NOMO-1 (cell line): ENCODE data around the gene SPATA45.
"Not testable (repeated sequence)": the region's sequence is repeated elsewhere in the genome, so short reads cannot be mapped to it uniquely, and the experiment has no call there.

Source experiments
- DNase-seq, 2 experiments: peaks; one replicate each; lab custom pipeline; 2025; ENCODE audit not compliant: unreplicated experiment in 2 of 2; lab: John Stamatoyannopoulos, UW

Gene SPATA45

DNA sequence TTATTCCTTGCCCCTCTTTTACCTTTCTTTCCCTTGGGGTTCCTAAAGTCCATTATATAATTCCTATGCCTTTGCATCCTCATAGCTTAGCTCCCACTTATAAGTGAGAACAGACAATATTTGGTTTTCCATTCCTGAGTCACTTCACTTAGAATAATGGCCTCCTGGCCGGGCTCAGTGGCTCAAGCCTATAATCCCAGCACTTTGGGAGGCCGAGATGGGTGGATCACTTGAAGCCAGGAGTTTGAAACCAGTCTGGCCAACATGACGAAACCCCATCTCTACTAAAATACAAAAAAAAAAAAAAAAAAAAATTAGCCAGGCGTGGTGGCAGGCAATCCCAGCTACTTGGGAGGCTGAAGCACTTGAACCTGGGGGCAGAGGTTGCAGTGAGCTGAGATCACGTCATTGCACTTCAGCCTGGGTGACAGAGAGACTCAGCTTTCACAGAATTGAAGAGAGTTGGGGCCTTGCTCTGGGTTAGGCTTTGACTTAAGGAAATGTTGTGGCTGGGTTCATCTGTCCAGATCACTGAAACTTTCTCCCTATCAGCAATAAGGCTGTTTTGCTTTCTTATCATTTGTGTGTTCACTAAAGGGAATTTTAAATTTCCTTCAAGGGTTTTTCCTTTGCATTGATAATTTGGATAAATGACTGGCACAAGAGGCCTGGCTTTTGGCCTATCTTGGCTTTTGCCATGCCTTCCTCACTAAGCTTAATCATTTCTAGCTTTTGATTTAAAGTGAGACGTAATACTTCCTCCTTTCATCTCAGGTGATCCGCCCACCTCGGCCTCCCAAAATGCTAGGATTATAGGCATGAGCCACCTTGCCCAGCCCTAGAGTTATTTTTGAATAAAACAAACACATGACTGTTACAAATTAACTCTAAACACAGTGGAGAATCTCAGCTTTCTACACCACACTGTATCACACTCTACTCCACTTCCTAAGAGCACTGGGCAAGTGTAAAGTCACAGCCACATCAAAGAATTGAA, 13.9 kb downstream of the SPATA45 start:
- not testable (repeated sequence) for DNase-seq

DNA sequence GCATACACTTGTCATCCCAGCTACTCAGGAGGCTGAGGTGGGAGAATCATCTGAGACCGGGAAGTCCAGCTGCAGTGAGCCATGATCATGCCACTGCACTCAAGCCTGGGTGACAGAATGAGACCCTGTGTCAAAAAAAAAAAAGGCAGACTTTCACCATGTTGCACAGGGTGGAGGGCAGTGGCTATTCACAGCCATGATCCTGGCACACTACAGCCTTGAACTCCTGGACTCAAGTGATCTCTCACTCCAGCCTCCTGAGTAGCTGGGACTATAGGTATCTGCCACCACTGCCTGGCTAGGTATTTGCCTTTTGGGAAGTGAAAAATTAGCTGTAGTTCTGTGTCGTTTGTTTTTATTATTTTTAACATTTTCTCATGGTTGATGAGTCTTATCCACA, 19.1 kb downstream of the SPATA45 start:
- no peak for DNase-seq

DNA sequence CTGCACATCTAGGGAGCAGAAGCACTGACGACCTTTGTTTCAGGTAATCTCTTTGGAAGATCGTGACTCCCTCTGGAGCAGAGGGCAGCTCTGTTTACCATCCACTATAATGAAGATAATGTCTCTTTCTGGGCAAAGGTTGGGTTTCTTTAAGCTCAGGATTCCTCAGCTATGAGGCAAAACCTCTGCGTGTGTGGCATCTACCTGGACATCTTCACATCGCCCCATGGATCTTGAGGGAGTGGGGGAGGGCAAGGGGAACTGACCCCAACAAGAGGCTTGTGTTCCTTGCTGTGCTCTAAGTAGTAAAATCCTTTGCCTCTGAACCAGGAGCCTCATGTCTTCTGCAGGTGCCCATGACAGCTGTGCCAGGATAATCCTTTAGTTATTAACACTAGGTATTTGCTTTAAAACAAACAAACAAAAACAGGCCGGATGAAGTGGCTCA, 19.6 kb downstream of the SPATA45 start:
- no peak for DNase-seq

DNA sequence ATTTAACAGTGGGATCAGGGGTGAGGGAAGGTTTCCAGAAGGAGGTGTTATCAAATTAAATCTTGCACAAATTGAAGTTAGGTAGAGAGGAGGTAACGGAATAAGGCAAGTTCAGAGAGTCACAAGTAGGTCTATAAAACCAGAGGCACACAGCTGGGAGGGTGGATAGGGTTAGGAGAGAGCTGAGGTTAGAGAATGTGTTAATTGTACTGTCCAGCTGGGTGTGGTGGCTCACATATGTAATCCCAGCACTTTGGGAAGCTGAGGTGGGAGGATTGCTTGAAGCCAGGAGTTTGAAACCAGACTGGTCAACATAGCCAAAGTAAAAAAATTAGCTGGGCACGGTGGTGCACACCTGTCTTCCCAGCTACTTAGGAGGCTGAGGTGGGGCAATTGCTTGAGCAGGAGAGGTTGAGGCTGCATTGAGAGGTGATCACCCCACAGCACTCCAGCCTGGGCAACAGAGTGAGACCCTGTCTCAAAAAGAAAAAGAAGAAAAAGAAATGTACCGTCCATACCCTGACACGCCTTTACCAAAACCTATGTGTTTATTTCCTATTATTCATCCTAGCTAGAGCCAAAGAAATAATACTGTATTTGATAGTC, 20.2 kb downstream of the SPATA45 start:
- no peak for DNase-seq

DNA sequence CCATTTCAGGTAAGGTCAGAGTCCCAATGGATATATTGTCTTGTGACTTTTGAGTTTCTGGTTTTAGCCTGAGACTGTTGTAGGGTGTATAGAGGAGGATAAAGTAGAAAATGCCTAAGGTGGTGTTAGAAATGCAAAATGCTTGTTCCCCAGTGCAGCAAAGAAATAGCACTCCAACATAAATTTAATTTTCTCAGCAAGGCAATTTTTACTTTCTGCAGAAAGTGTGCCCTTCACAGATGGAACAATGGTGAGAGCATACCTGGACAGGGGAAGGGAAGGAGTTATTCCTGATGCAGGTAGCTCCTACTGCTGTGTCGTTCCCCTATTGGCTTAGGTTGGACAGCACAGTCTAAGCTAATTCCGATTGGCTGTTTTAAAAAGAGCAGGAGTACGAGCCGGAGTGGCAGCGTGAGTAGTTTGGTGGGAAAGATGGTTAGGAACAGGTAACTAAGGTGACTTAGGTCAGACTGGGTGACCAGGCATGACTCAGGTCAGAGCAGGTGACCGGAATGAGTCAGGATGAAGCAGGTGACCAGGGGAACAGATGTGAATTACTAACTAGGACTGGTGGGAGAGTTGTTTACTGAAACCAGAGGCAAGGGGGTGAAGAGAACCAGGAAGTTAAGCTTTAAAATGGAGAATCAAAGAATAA, 21.5 kb downstream of the SPATA45 start:
- DNase-seq: no peak

DNA sequence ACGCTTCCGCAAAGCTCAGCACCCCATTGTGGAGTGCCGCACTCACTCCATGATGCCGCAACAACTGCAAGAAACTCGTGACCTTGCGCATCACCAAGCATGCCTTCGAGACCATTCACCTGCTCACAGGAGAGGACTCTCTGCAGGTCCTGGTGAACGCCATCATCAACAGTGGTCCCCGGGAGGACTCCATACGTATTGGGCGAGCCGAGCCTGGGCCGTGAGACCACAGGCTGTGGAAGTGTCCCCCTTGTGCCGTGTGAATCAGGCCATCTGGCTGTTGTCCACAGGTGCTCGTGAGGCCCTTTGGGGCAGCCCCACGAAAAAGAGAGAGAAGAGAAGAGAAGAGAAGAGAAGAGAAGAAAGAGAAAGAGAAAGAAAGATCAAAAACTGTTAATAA, 23.2 kb downstream of the SPATA45 start:
- DNase-seq: no peak

DNA sequence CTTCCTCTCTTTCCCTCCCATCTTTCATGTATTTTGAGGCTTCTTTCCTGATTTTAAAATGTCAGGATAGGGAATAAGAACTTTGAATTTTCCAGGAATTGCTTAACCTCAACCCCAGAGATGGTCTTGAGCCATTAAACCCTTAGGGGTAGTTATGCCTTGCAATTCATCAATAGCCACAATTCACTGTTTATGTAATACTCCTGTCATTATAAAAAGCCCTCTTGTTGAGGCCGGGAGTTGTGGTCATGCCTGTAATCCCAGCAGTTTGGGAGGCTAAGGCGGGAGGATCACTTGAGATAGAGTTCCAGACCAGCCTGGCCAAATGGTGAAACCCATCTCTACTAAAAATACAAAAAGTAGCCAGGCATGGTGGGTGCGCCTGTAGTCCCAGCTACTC, 24.5 kb downstream of the SPATA45 start:
- DNase-seq: no peak

DNA sequence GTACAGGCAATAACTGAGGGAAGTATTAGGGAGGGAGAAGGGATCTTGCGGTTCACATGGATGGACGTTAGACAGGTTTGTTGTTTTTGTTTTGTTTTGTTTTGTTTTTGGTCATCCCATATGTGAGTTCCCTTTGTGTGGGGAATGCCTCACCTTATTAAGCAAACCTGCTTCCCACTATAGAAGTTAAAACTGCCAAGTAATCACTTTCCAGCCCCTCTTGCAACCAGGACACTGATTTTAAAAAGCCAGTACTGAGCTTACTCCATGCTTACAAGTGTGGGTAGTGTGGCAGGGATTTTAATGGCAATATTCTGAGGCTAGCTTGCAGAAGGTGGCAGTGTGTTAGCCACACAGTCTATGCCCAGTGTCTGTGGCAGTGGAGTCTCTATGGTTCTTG, 26.5 kb downstream of the SPATA45 start:
- DNase-seq: no peak

DNA sequence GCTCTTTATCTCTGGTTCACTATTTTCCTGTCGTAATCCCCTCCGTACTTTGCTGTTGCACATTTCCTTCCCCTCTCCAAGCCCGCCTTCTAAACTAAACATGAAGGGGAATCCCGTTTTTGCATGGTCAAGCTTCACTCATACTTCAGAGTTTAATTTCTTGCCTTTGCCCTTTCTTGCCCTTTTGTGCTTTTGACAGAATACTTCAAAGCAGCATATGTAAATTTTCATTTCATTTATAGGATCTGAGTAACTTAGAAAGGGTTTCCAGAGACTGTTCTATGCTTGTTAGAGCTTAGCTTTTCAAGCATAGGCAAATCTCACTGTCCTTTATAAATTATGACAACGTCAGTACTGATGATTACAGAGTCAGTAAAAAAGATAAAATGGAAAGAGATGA, 27.7 kb downstream of the SPATA45 start:
- peak in 1 of 2 experiments; percentile 43 for DNase-seq

DNA sequence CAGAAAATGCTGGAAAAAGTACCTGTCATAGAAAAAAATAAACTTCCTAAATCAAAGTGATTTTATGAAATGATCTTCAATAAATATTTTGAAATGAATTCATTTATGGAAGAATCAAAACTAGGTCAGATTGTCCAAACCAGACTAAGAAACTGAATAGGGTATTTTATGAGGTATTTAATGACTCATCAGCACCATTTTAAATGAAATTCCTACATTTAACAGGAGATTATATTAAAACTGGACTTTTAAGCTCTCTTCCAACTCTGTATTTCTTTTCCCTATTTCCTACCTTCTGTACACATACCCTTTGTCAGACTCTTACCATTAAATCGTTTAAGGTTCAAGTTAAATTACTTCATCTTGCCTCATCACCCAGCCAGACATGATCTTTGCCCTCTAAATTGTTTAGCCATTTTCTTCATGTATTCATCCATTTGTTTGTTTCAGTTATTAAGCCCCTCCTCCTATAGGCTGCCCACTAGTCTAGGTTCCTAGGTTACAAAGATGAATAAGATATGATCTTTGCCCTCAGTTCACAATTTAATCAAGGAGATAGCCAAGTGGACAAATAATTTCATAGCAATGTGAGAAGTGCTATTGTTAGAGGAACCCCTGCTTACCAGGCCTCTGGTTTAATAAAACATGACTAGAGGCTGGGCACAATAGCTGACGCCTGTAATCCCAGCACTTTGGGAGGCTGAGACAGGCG, 30.7 kb downstream of the SPATA45 start:
- DNase-seq: no peak

DNA sequence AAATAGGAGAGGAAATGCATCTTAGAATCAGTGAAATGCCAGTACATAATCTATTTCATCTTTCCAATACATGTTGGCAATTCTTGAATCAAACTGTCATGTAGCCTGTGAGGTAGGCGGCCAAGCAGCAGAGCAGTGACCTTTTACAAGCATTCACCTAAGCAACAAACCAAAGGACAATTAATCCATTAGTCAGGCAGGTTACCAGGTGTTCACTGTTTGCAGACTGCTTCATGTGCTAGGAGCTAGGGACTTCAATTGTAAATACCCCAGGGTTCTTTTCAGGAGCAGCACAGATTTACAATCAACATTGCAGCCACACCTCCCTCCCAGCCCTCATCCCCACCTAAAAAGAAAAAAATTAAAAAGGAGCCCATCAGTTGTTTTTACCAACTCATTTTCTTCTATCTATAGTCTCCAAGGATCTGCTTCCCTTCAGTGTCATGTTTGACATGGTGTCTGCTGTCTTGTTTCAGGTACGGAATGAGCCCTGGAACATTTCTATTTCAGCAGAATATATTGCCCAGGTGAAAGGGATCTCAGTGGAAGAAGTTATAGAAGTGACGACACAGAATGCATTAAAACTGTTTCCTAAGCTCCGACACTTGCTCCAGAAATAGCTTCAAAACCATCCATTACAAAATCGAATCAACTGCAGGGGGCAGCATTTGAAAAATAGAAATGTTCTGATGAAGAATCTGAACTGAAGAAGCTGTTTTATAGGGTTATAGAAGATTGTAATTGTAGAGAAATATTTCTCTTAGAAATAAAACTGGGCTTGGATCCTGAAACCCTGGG, 32.7 kb downstream of the SPATA45 start:
- DNase-seq: peak in 1 of 2 experiments; percentile 30

DNA sequence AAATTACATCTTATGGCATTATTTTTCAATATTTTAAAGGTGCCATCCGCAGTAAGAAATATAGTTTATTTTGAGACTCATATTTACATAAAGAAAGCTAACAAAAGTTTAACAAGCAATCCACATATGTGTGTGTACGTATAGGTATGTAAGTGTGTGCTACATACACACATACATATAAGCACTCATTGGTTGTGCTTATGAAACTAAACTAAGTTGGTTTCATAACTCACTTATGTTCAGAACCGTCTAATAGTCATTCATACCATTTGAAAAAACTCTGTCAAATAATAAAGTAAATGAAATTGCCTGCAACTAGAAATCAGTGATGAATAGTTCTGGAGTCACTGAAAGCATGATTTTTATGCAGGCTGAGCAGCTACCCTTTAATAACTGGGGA, 41.7 kb downstream of the SPATA45 start:
- DNase-seq: no peak

DNA sequence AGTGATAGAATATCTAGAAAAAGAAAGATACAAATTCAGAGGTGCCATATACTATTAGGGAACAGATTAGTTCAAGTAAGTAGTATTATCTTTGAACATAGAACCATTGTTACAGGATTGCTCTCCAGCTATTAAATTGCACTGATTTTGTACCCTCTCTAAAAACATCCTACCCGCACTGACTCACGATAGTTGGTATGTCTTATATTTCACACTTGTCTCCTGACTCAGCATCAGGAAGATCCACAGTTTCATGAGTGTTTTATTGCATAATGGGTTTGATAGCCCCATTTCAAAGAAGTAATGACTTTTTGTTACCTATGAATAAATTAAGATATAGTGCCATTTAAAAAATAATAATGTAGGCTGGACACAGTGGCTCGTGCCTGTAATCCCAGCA, 49.8 kb downstream of the SPATA45 start:
- DNase-seq: no peak

DNA sequence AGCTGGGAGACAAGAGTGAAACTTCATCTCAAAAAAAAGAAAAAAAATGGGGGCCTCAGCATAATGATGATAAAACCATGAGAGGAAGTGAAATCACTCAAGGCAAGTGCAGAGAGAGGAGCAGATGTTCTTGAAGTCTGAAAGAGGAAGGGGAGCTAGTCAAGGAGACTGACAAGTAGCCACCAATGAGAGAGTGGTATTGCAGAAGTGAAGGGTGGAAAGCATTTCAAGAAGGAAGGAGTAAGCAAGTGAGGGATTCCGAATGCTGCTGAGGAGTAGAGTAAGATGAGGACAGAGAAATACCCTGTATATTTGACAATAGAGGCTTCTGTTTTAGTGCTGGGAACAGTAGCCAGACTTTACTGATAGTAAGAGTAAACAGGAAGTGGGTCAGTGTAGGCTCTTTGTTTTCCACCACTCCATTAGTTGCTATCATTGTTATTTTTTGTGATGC, 52.9 kb downstream of the SPATA45 start:
- DNase-seq: peak; percentile 79 to 99

DNA sequence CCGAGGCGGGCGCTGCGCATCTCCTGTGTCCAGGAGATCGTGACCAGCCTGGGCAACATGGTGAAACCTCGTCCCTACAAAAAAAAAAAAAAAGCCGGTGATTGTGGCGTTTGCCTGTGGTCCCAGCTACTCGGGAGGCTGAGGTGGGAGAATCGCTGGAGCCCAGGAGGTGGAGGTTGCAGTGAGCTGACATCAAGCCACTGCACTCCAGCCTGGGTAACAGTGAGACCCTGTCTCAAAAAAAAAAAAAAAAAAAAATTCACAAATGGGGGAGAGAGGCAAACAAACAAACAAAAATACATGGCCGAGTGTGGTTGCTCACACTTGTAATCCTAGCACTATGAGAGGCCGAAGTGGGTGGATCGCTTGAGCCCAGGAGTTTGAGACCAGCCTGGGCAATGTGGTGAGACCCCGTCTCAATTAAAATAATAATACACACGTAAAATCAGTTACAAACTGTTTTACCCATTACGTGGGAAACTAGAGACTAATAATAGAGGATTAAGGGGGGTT, 55.0 kb downstream of the SPATA45 start:
- DNase-seq: no peak

DNA sequence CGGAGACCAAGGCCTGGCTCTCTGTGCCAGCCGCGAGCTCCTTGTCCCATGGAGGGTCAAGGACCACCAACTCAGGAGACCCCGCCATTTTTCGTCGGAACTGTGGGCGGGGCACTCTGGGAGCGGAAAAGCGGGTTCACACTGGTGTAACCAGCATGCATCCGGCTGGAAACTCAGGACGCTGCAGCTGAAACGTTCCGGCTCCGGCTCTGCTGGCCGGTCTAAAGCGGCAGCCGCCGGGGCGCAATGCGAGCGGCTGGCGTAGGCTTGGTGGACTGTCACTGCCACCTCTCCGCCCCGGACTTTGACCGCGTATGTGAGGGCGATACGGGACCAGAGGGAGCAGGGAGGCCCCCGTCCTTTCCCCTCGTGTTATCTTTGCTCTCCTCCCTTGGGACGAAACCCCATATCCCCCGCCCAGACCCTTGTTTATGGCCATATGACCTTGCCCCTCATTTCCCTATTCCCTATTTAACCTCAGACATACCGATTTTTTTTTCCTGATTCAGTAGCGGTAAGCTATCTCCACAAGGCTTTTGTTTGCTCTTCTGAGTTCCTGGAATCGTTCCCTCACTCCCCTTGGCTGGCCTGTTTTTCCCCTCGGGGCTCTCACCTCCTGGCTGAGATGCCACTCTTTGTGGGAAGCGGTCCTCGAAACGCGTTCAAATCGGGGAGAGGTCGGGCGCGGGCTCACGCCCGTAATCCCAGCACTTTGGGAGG, 55.6 kb downstream of the SPATA45 start, which contains the start of the genes NSL1 and TATDN3:
TSS of gene NSL1 (minus strand) at position 102 of the 720 bp plus-strand sequence. CDS start at position 88, 14 bp downstream.
TSS of gene TATDN3 (plus strand) at position 219 of the 720 bp plus-strand sequence. CDS start at position 247, 28 bp downstream.
- peak; percentile 77 to 85 for DNase-seq

DNA sequence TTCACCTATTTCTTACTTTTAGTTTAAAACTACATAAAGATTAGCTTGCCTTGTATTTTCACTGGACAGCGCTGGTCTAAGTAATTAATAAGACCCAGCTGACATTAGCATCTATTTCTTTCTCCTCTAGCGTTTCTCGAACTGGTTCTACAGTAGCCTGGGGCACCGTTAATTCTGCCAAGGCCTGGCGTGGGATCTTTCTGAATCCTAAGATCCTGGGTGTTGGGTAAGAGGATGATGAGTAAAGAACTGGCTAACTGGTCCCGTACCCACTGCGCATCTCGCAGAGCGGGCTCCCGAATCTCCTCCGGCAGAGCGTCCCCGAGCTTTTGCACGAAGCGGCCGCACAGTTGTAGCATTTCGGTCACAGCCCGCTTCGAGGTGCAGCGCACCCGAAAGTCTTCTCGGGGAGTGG, 56.2 kb downstream of the SPATA45 start:
- peak; percentile 62 to 63 for DNase-seq

DNA sequence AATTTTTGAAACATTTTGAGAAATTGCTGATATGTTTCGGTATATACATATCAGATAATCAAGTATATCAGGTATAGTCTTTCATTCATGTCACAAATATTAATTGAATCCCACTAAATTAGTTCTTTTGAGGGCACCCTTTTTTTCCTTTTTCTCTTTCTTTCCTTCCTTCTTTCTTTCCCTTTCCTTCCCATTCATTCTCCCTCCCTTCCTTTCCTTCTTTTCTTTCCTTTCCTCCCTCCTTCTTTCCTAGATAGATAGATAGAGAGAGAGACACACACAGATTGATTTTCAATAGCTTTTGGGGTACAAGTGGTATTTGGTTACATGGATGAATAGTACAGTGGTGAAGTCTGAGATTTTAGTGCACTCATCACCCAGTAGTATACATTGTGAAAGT, 61.6 kb downstream of the SPATA45 start:
- no peak for DNase-seq

DNA sequence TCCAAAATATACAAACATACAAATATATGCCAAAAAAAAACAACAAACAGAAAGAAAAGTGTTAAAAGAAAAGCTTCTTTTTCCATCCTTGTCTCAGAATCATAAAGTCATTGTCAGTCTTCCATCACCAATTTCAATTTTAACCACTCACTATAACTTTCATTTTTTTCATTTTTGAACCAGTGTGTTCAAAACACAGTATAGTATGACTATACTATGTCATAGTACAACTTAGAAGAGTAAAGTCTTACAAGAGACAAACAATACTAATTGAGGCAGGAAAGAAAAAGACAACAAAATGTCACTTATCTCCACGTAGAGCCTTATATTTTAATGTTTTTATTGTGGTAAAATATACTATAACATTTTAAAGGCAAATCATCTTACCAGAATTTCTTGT, 63.5 kb downstream of the SPATA45 start:
- no peak for DNase-seq
